Testis (tissue), 2 donors: ENCODE results near the gene EXD3.

ENCODE experiments used
- POLR2A ChIP-seq: fragments of 450-650 bp; IDR thresholded peaks from one replicate; pipeline ENCODE4 v1.6.1; 2017; ENCODE audit warnings: antibody characterized with exemption, mild to moderate bottlenecking, moderate library complexity
- TF ChIP-seq, protein P1 (sequence below), 3 experiments: fragments of 450-650 bp in 2 of 3; fragments of 200-600 bp in 1 of 3; sonication (generic) in 1 of 3; IDR thresholded peaks; one replicate each; pipeline ENCODE4 v1.5.1; 2016 to 2019; ENCODE audit warnings: antibody characterized with exemption in 3 of 3, mild to moderate bottlenecking in 2 of 3, moderate library complexity in 1 of 3

DNA sequence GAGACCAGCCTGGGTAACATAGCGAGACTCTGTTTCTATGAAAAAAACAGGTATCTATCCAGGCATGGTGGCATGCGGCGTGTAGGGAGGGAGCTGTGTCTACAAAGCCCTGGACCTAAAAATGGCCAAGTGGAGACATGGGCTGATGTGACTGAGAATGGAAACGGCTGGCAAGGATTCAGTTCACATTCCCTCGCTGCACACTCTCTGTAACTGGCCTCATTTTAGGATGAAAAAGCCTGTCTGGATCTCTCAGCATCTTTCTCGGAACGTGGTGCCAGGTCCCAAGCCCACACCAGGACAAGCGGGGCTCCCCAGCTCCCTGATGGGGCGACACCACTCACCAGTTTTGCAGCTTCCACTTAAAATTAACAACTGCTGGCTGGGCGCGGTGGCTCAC lies 13.4 kb downstream of the EXD3 start:
- no peak for TF ChIP-seq POLR2A
- TF ChIP-seq, protein P1, sequence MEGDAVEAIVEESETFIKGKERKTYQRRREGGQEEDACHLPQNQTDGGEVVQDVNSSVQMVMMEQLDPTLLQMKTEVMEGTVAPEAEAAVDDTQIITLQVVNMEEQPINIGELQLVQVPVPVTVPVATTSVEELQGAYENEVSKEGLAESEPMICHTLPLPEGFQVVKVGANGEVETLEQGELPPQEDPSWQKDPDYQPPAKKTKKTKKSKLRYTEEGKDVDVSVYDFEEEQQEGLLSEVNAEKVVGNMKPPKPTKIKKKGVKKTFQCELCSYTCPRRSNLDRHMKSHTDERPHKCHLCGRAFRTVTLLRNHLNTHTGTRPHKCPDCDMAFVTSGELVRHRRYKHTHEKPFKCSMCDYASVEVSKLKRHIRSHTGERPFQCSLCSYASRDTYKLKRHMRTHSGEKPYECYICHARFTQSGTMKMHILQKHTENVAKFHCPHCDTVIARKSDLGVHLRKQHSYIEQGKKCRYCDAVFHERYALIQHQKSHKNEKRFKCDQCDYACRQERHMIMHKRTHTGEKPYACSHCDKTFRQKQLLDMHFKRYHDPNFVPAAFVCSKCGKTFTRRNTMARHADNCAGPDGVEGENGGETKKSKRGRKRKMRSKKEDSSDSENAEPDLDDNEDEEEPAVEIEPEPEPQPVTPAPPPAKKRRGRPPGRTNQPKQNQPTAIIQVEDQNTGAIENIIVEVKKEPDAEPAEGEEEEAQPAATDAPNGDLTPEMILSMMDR (IDR thresholded peaks at IDR 0.05), result no peak
